Hepatocyte (in vitro differentiated cells): Measurements from ENCODE around the gene PARP2.

ENCODE experiments used
- CTCF ChIP-seq: fragments of 200-600 bp; sonication (generic); IDR thresholded peaks from 2 replicates; pipeline ENCODE4 v1.5.1; 2016; ENCODE audit warnings: antibody characterized with exemption, mild to moderate bottlenecking; ENCODE audit not compliant: poor library complexity
- EZH2 ChIP-seq: fragments of 200-600 bp; sonication (generic); IDR thresholded peaks from 2 replicates; pipeline ENCODE4 v1.6.1; 2016; ENCODE audit warnings: antibody characterized with exemption, mild to moderate bottlenecking, borderline replicate concordance

DNA sequence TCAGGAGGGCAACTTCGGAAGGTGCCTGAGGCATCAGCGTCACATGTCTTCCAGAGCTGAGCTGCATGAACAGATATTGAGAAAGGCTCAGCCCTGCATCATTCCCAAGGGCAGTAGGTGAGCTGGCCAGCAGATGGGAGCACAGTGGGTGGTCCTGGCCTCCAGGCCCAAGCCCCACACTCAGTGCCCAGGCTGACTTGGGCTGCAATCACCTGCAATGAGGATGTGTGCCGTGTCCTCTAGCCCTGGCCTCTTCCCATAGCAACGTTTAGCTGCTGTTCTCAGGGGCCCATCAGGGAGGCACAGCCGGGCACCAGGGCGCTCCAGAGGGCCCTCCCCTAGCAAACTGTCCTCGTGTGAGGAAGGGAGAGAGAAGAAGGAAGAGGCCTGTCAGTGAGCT is 37.9 kb downstream of the PARP2 start:
- no peak for TF ChIP-seq CTCF
- no peak for TF ChIP-seq EZH2
